Hepatocyte (in vitro differentiated cells): Measurements from ENCODE around the gene CHST4.

Source experiments
- CTCF ChIP-seq: fragments of 200-600 bp; sonication (generic); IDR thresholded peaks from 2 replicates; pipeline ENCODE4 v1.5.1; 2016; ENCODE audit warnings: antibody characterized with exemption, mild to moderate bottlenecking; ENCODE audit not compliant: poor library complexity
- EZH2 ChIP-seq: fragments of 200-600 bp; sonication (generic); IDR thresholded peaks from 2 replicates; pipeline ENCODE4 v1.6.1; 2016; ENCODE audit warnings: antibody characterized with exemption, mild to moderate bottlenecking, borderline replicate concordance
- EZH2phosphoT487 ChIP-seq: fragments of 200-600 bp; sonication (generic); IDR thresholded peaks from one replicate; pipeline ENCODE4 v1.6.1; 2018; ENCODE audit warnings: antibody characterized with exemption, mild to moderate bottlenecking, low read depth, moderate library complexity; ENCODE audit not compliant: unreplicated experiment, severe bottlenecking

GRCh38 chr16:71552698-71553503, 26.7 kb downstream of the CHST4 start:
- TF ChIP-seq CTCF = no peak
- no peak for TF ChIP-seq EZH2
- TF ChIP-seq EZH2phosphoT487 = no peak
